Measurements from ENCODE around the gene LIM2.

Gene LIM2

GRCh38 chr19:51365965-51366388 is 21.8 kb downstream of the LIM2 start, which contains the start of gene ETFB:
Gene ETFB (minus strand): TSS chr19:51366388. CDS start chr19:51366326, 62 bp downstream.
- no peak for DNase-seq (ENCODE audit: low read depth, low spot score)

- DNase-seq (ENCODE audit: low read depth, low spot score), result no peak
These were observed 22.4 kb downstream of the LIM2 start for GRCh38 chr19:51365211-51365964.

GRCh38 chr19:51364200-51365106 is 23.3 kb downstream of the LIM2 start:
- DNase-seq (ENCODE audit: low read depth, low spot score), result no peak

- DNase-seq (ENCODE audit: low read depth, low spot score), result no peak
These were observed 26.5 kb downstream of the LIM2 start for GRCh38 chr19:51361239-51361638.

- no peak for DNase-seq (ENCODE audit: low read depth, low spot score)
These were observed 28.5 kb downstream of the LIM2 start for GRCh38 chr19:51359294-51359693.

- no peak for DNase-seq (ENCODE audit: low read depth, low spot score)
These were observed 29.8 kb downstream of the LIM2 start for GRCh38 chr19:51357952-51358351.

- no peak for DNase-seq (ENCODE audit: low read depth, low spot score)
These were observed 31.5 kb downstream of the LIM2 start for GRCh38 chr19:51356159-51356801.

- no peak for DNase-seq (ENCODE audit: low read depth, low spot score)
These were observed 33.0 kb downstream of the LIM2 start for GRCh38 chr19:51354742-51355148.

- DNase-seq (ENCODE audit: low read depth, low spot score), result no peak
These were observed 33.6 kb downstream of the LIM2 start for GRCh38 chr19:51354103-51354741.

- no peak for DNase-seq (ENCODE audit: low read depth, low spot score)
These were observed 34.9 kb downstream of the LIM2 start for GRCh38 chr19:51352783-51353360.

- DNase-seq (ENCODE audit: low read depth, low spot score), result no peak
These were observed 36.3 kb downstream of the LIM2 start for GRCh38 chr19:51351266-51351990.

GRCh38 chr19:51347209-51347928 is 40.4 kb downstream of the LIM2 start:
- no peak for DNase-seq (ENCODE audit: low read depth, low spot score)

- DNase-seq (ENCODE audit: low read depth, low spot score), result no peak
These were observed 41.0 kb downstream of the LIM2 start for GRCh38 chr19:51346742-51347141.

GRCh38 chr19:51345076-51345620 is 42.6 kb downstream of the LIM2 start:
- DNase-seq (ENCODE audit: low read depth, low spot score), result no peak

- DNase-seq (ENCODE audit: low read depth, low spot score), result no peak
These were observed 44.9 kb downstream of the LIM2 start for GRCh38 chr19:51342631-51343569.

- no peak for DNase-seq (ENCODE audit: low read depth, low spot score)
These were observed 45.7 kb downstream of the LIM2 start, which contains the start of gene VSIG10L for GRCh38 chr19:51341976-51342580. Gene VSIG10L (minus strand): TSS chr19:51342139. CDS start chr19:51342124, 15 bp downstream.

GRCh38 chr19:51341066-51341465 is 46.7 kb downstream of the LIM2 start:
- no peak for DNase-seq (ENCODE audit: low read depth, low spot score)

All from iPS DF 19.7 (cell line).